HG02970 (cell line): ENCODE results near the gene POLR2M.

Source experiments
- ATAC-seq: cut with Tn5 transposase; IDR thresholded peaks from one replicate; pipeline ENCODE4 v1.9.1; 2021; ENCODE audit warnings: mild to moderate bottlenecking, moderate library complexity, moderate number of reproducible peaks; ENCODE audit not compliant: unreplicated experiment, low FRiP score

The POLR2M gene

GRCh38 chr15:57690341-57690966 lies 16.1 kb upstream of the POLR2M start:
- no peak for ATAC-seq

GRCh38 chr15:57691082-57691481 lies 15.4 kb upstream of the POLR2M start:
- no peak for ATAC-seq

- no peak for ATAC-seq
Measured at GRCh38 chr15:57692709-57693108, 13.8 kb upstream of the POLR2M start.

GRCh38 chr15:57694279-57694678 lies 12.2 kb upstream of the POLR2M start:
- ATAC-seq, result no peak

- ATAC-seq, result no peak
Measured at GRCh38 chr15:57696146-57696545, 10.4 kb upstream of the POLR2M start.

GRCh38 chr15:57697588-57697987 lies 8.9 kb upstream of the POLR2M start:
- ATAC-seq, result no peak

GRCh38 chr15:57698243-57698642 lies 8.3 kb upstream of the POLR2M start:
- no peak for ATAC-seq

- no peak for ATAC-seq
Measured at GRCh38 chr15:57698991-57699390, 7.5 kb upstream of the POLR2M start.

- no peak for ATAC-seq
Measured at GRCh38 chr15:57703387-57703786, 3.1 kb upstream of the POLR2M start.

GRCh38 chr15:57704441-57704840 lies 2.1 kb upstream of the POLR2M start:
- ATAC-seq, result no peak

GRCh38 chr15:57705746-57706404 lies 639 bp upstream of the POLR2M start:
- ATAC-seq, result no peak

GRCh38 chr15:57708047-57708446 lies 1.5 kb downstream of the POLR2M start:
- no peak for ATAC-seq

GRCh38 chr15:57718309-57718708 lies 11.8 kb downstream of the POLR2M start:
- ATAC-seq, result no peak

GRCh38 chr15:57720867-57721266 lies 14.4 kb downstream of the POLR2M start:
- ATAC-seq, result no peak

- ATAC-seq, result no peak
Measured at GRCh38 chr15:57726411-57726810, 19.9 kb downstream of the POLR2M start.

- ATAC-seq, result no peak
Measured at GRCh38 chr15:57727031-57727430, 20.5 kb downstream of the POLR2M start.

GRCh38 chr15:57728436-57728835 lies 21.9 kb downstream of the POLR2M start:
- ATAC-seq, result no peak

- ATAC-seq, result no peak
Measured at GRCh38 chr15:57730876-57731275, 24.4 kb downstream of the POLR2M start.

GRCh38 chr15:57731530-57732103 lies 25.1 kb downstream of the POLR2M start:
- ATAC-seq, result no peak

GRCh38 chr15:57732526-57733331 lies 26.2 kb downstream of the POLR2M start:
- no peak for ATAC-seq

GRCh38 chr15:57734860-57735259 lies 28.3 kb downstream of the POLR2M start:
- no peak for ATAC-seq
